ENCODE results near the gene OR13H1.

- TF ChIP-seq CTCF (IDR thresholded peaks at IDR 0.05; ENCODE audit: insufficient read depth, low read length) (no peak), REST (IDR thresholded peaks at IDR 0.05; ENCODE audit: insufficient replicate concordance, low read depth) (no peak), POLR2AphosphoS5 (IDR thresholded peaks at IDR 0.05; ENCODE audit: low read depth) (no peak)
Observed at GRCh38 chrX:131577413-131577812, 33.5 kb downstream of the OR13H1 start.
